Peyer's patch (tissue), 4 donors: ENCODE data around the gene SCGB2B2.

ENCODE experiments used
- POLR2A ChIP-seq, 2 donors: fragments of 450-650 bp; IDR thresholded peaks; one replicate each; pipeline ENCODE4 v1.5.1; 2017; ENCODE audit warnings: antibody characterized with exemption in 2 of 2, mild to moderate bottlenecking in 2 of 2, moderate library complexity in 2 of 2
- TF ChIP-seq, protein P1 (sequence below), 6 experiments: fragments of 450-650 bp in 4 of 6; fragments of 200-600 bp in 2 of 6; sonication (generic) in 1 of 6; IDR thresholded peaks; one replicate each; pipeline ENCODE4 v1.5.1; 2017 to 2019; ENCODE audit warnings: antibody characterized with exemption in 6 of 6, mild to moderate bottlenecking in 3 of 6, moderate library complexity in 1 of 6

DNA sequence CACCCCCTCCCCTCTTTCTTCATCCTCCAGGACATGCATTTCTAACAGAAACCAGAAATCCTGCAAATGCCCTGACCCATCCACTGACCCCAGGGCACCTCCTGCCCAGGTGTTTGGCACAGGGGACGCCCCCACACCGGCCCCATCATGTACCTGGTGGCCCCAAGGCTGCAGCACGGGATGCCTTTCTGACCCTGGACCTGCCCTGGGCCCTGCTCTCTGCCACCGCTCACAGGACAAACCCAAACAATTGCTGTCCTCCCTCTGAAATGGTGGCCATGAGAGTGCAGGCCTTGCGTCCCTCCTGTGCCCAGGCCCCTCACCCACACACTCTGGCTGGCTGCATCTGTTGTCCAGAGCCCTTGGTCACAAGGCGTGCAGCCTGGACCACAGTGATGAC, 12.1 kb downstream of the SCGB2B2 start:
- TF ChIP-seq, protein P1, sequence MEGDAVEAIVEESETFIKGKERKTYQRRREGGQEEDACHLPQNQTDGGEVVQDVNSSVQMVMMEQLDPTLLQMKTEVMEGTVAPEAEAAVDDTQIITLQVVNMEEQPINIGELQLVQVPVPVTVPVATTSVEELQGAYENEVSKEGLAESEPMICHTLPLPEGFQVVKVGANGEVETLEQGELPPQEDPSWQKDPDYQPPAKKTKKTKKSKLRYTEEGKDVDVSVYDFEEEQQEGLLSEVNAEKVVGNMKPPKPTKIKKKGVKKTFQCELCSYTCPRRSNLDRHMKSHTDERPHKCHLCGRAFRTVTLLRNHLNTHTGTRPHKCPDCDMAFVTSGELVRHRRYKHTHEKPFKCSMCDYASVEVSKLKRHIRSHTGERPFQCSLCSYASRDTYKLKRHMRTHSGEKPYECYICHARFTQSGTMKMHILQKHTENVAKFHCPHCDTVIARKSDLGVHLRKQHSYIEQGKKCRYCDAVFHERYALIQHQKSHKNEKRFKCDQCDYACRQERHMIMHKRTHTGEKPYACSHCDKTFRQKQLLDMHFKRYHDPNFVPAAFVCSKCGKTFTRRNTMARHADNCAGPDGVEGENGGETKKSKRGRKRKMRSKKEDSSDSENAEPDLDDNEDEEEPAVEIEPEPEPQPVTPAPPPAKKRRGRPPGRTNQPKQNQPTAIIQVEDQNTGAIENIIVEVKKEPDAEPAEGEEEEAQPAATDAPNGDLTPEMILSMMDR (IDR thresholded peaks at IDR 0.05) = no peak
- TF ChIP-seq POLR2A (IDR thresholded peaks at IDR 0.05) = no peak
